SK-N-SH (cell line): ENCODE data around the gene COL4A2. TPM values are rescaled to one million over a fixed set of nuclear protein-coding genes. Genes with fewer than 3 reads are reported as not detected.

Experiments used
- CTCF ChIA-PET: fragments of 300-600, 350-600 bp; formaldehyde crosslinking; extraction: SDS; loops from one replicate; lab custom pipeline; 2021; lab: Yijun Ruan, JAX
- POLR2A ChIA-PET: fragments of 350-600 bp; sonication (Branson Sonifier 250); formaldehyde crosslinking; extraction: SDS; loops from one replicate; lab custom pipeline; 2020; ENCODE audit warnings: antibody characterized with exemption, inconsistent platforms; lab: Yijun Ruan, JAX
- DNase-seq: peaks from one replicate; pipeline ENCODE4 v3.0.0; 2012
- H2AFZ ChIP-seq: fragments of 200-600 bp; sonication (generic); 2 replicates; pipeline ENCODE4 v1.8.1; 2016; ENCODE audit warnings: antibody characterized with exemption, mild to moderate bottlenecking, low read depth
- H3F3A ChIP-seq: fragments of 200-600 bp; sonication (generic); replicated peaks from 2 replicates; pipeline ENCODE3; 2016; ENCODE audit warnings: antibody characterized with exemption, mild to moderate bottlenecking; ENCODE audit not compliant: insufficient read depth
- H3K27ac ChIP-seq, 2 experiments: fragments of 200-500 bp in 1 of 2; fragments of 200-600 bp in 1 of 2; sonication (Bioruptor generic) in 1 of 2; sonication (generic), shearing (Covaris generic) in 1 of 2; 2 replicates each; pipeline versions ENCODE4 v1.5.1 to v1.6.1; 2014 to 2016; ENCODE audit warnings: low read depth in 2 of 2, inconsistent platforms in 1 of 2, low read length in 1 of 2, mild to moderate bottlenecking in 1 of 2, mixed read lengths in 1 of 2
- H3K27me3 ChIP-seq: fragments of 200-600 bp; sonication (generic), shearing (Covaris generic); 2 replicates; pipeline ENCODE4 v1.6.1; 2016; ENCODE audit warnings: mixed run types; ENCODE audit not compliant: insufficient read depth
- H3K36me3 ChIP-seq, 2 experiments: fragments of 200-500 bp in 1 of 2; fragments of 200-600 bp in 1 of 2; sonication (Bioruptor generic) in 1 of 2; sonication (generic) in 1 of 2; replicated peaks in 1 of 2; 2 replicates each; pipeline versions ENCODE3 to v1.5.1; 2014 to 2016; ENCODE audit warnings: low read length in 1 of 2, mild to moderate bottlenecking in 1 of 2; ENCODE audit not compliant: insufficient read depth in 2 of 2, control insufficient read depth in 1 of 2
- H3K4me1 ChIP-seq, 2 experiments: fragments of 200-500 bp in 1 of 2; fragments of 200-600 bp in 1 of 2; sonication (Bioruptor generic) in 1 of 2; sonication (generic), shearing (Covaris generic) in 1 of 2; 2 replicates each; pipeline versions ENCODE4 v1.5.1 to v1.6.1; 2014 to 2016; ENCODE audit warnings: low read depth in 1 of 2, low read length in 1 of 2, mixed run types in 1 of 2; ENCODE audit not compliant: insufficient read depth in 2 of 2, control insufficient read depth in 1 of 2
- H3K4me2 ChIP-seq: fragments of 200-600 bp; sonication (generic), shearing (Covaris generic); 2 replicates; pipeline ENCODE4 v1.6.1; 2017; ENCODE audit warnings: mixed run types
- H3K4me3 ChIP-seq, 2 experiments: fragments of 200-500 bp in 1 of 2; fragments of 200-600 bp in 1 of 2; sonication (Bioruptor generic) in 1 of 2; sonication (generic), shearing (Covaris generic) in 1 of 2; 2 replicates each; pipeline versions ENCODE4 v1.5.1 to v1.8.1; 2014 to 2016; ENCODE audit warnings: low read depth in 2 of 2, inconsistent platforms in 1 of 2, low read length in 1 of 2, mild to moderate bottlenecking in 1 of 2, mixed read lengths in 1 of 2, moderate library complexity in 1 of 2
- H3K79me2 ChIP-seq: fragments of 200-600 bp; sonication (generic); 2 replicates; pipeline ENCODE4 v1.8.1; 2017; ENCODE audit warnings: mild to moderate bottlenecking; ENCODE audit not compliant: insufficient read depth
- H3K9ac ChIP-seq: fragments of 200-600 bp; sonication (generic); 2 replicates; pipeline ENCODE4 v1.6.1; 2017; ENCODE audit warnings: mixed run types
- H3K9me2 ChIP-seq: fragments of 200-600 bp; sonication (generic); 2 replicates; pipeline ENCODE4 v1.6.1; 2017; ENCODE audit warnings: mixed run types
- H3K9me3 ChIP-seq: fragments of 200-600 bp; sonication (generic); 2 replicates; pipeline ENCODE4 v1.6.1; 2017; ENCODE audit warnings: mixed run types, mild to moderate bottlenecking, moderate library complexity
- H4K20me1 ChIP-seq: fragments of 200-600 bp; sonication (generic); 2 replicates; pipeline ENCODE4 v1.6.1; 2017; ENCODE audit warnings: mild to moderate bottlenecking, mixed run types; ENCODE audit not compliant: insufficient read depth
- CHD2 ChIP-seq: fragments of 150-350 bp; IDR thresholded peaks from 2 replicates; pipeline ENCODE4 v1.6.1; 2018; ENCODE audit warnings: low read length; ENCODE audit not compliant: partially characterized antibody
- EP300 ChIP-seq, 2 experiments: IDR thresholded peaks; 2 replicates each; pipeline versions ENCODE4 v1.4.0 to v1.6.1; 2012; ENCODE audit warnings: borderline replicate concordance in 1 of 2, low read depth in 1 of 2, low read length in 1 of 2
- FOSL2 ChIP-seq: IDR thresholded peaks from 2 replicates; pipeline ENCODE4 v1.4.0; 2012; ENCODE audit warnings: low read depth, mild to moderate bottlenecking, moderate library complexity, borderline replicate concordance
- FOXJ3 ChIP-seq: sonication (generic); formaldehyde crosslinking; IDR thresholded peaks from 2 replicates; pipeline ENCODE4 v1.5.1; 2020; ENCODE audit warnings: mild to moderate bottlenecking, missing genetic modification reagents
- GABPA ChIP-seq: IDR thresholded peaks from 2 replicates; pipeline ENCODE4 v1.4.0; 2012; ENCODE audit warnings: low read depth, mild to moderate bottlenecking
- GATA2 ChIP-seq: sonication (generic); formaldehyde crosslinking; IDR thresholded peaks from 2 replicates; pipeline ENCODE4 v1.5.0; 2020; ENCODE audit warnings: mild to moderate bottlenecking, missing genetic modification reagents
- MXI1 ChIP-seq: IDR thresholded peaks from 2 replicates; pipeline ENCODE4 v1.6.1; 2012; ENCODE audit warnings: mild to moderate bottlenecking, low read depth, low read length, improper control_type of control experiment
- NFIC ChIP-seq: IDR thresholded peaks from 2 replicates; pipeline ENCODE4 v1.4.0; 2012; ENCODE audit warnings: borderline replicate concordance
- RCOR1 ChIP-seq: fragments of 150-350 bp; IDR thresholded peaks from 2 replicates; pipeline ENCODE4 v1.6.1; 2017; ENCODE audit warnings: antibody characterized with exemption, low read length
- RFX5 ChIP-seq: IDR thresholded peaks from 2 replicates; pipeline ENCODE4 v1.6.1; 2012; ENCODE audit warnings: mild to moderate bottlenecking, improper control_type of control experiment, low read length
- RXRA ChIP-seq: IDR thresholded peaks from 2 replicates; pipeline ENCODE4 v1.4.0; 2012; ENCODE audit warnings: low read depth, mild to moderate bottlenecking, borderline replicate concordance
- SIN3A ChIP-seq: IDR thresholded peaks from 2 replicates; pipeline ENCODE4 v1.6.1; 2012; ENCODE audit warnings: low read depth, mild to moderate bottlenecking, low read length, moderate library complexity, borderline replicate concordance
- TAF1 ChIP-seq: IDR thresholded peaks from 2 replicates; pipeline ENCODE4 v1.6.1; 2012; ENCODE audit warnings: low read depth, mild to moderate bottlenecking, low read length, moderate library complexity, borderline replicate concordance
- TCF12 ChIP-seq: IDR thresholded peaks from 2 replicates; pipeline ENCODE4 v1.4.0; 2012
- YY1 ChIP-seq: IDR thresholded peaks from 2 replicates; pipeline ENCODE4 v1.4.0; 2012; ENCODE audit warnings: low read depth, mild to moderate bottlenecking
- WGBS: methylation state at CpG from one replicate; pipeline ENCODE4 v1.1.6; 2017; ENCODE audit warnings: low lambda C conversion rate; 5-methylcytosine and 5-hydroxymethylcytosine counted together
- polyA plus RNA-seq, 3 experiments: library from polyadenylated mRNA; depleted of rRNA; stranded (reverse); fragments of >200 nt; gene quantifications; 2 replicates each; pipeline ENCODE4 v1.2.3, GENCODE V29; 2012
- TF ChIP-seq, protein P1 (sequence below): IDR thresholded peaks from 2 replicates; pipeline ENCODE4 v1.4.0; 2012; ENCODE audit warnings: low read depth
- TF ChIP-seq, protein P2 (sequence below): fragments of 150-350 bp; IDR thresholded peaks from 2 replicates; pipeline ENCODE4 v1.6.1; 2016; ENCODE audit warnings: mild to moderate bottlenecking, low read depth, low read length
- TF ChIP-seq, protein P3 (sequence below): IDR thresholded peaks from 2 replicates; pipeline ENCODE4 v1.4.0; 2012; ENCODE audit warnings: low read depth, borderline replicate concordance
- TF ChIP-seq, protein P4 (sequence below): fragments of 200-600 bp; sonication (generic); IDR thresholded peaks from 2 replicates; pipeline ENCODE4 v1.6.1; 2017; ENCODE audit warnings: antibody characterized with exemption, mild to moderate bottlenecking, moderate library complexity

Gene COL4A2
- polyA plus RNA-seq, 1 of the 3 experiments (the other 2 are of a cell fraction), result 137 TPM

DNA sequence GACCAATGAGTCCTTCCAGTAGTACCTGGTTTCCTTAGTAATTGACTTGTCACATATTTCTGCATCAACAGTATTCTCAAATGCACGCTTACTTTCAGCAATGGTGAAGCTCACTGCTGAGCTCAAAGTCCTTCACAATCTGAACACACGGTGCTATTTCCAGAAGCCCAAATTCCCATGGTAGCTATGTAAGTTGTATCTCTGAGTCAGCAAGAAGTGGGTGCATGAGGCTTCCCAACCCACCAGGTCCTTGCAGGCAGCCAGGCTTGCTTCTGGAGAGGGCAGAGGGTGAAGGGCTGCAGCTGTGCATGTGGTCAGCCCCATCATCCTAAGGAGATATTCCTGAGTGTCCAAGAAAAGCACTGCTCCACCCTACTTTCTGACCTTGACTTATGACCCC lies 25.7 kb downstream of the COL4A2 start:
- Histone ChIP-seq H3K4me1 (peaks cover 16 to 33% of the 10 kb centered on the region in 2 experiments; a peak in 3 of 4 replicates), H3K36me3 (peaks cover 0 to 3% of the 10 kb centered on the region in 2 experiments), H3K4me3 (no peak overlapping the region), H3K9me3 (no peaks in the 10 kb centered on the region), H4K20me1 (no peaks in the 10 kb centered on the region), H3F3A (peaks cover 18% of the 10 kb centered on the region), H3K27me3 (no peaks in the 10 kb centered on the region), H3K4me2 (no peak overlapping the region), H3K27ac (no peak overlapping the region), H3K9ac (no peak overlapping the region), H2AFZ (no peak overlapping the region), H3K79me2 (peaks cover 96% of the 10 kb centered on the region), H3K9me2 (no peaks in the 10 kb centered on the region)
- TF ChIP-seq GATA2 (CRISPR knock-in tag), result no peak
- TF ChIP-seq CHD2, result no peak
- no peak for TF ChIP-seq GABPA
- TF ChIP-seq, protein P1, sequence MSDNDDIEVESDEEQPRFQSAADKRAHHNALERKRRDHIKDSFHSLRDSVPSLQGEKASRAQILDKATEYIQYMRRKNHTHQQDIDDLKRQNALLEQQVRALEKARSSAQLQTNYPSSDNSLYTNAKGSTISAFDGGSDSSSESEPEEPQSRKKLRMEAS, result no peak
- TF ChIP-seq SIN3A, result no peak
- TF ChIP-seq FOXJ3 (CRISPR knock-in tag), result no peak
- no peak for TF ChIP-seq RFX5
- no peak for TF ChIP-seq EP300 (IDR thresholded peaks at IDR 0.05; ENCODE audit: borderline replicate concordance in 1 of 2, low read depth in 1 of 2, low read length in 1 of 2)
- no peak for TF ChIP-seq RCOR1
- TF ChIP-seq, protein P2, sequence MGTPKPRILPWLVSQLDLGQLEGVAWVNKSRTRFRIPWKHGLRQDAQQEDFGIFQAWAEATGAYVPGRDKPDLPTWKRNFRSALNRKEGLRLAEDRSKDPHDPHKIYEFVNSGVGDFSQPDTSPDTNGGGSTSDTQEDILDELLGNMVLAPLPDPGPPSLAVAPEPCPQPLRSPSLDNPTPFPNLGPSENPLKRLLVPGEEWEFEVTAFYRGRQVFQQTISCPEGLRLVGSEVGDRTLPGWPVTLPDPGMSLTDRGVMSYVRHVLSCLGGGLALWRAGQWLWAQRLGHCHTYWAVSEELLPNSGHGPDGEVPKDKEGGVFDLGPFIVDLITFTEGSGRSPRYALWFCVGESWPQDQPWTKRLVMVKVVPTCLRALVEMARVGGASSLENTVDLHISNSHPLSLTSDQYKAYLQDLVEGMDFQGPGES, result no peak
- no peak for TF ChIP-seq NFIC
- no peak for TF ChIP-seq YY1
- TF ChIP-seq, protein P3, sequence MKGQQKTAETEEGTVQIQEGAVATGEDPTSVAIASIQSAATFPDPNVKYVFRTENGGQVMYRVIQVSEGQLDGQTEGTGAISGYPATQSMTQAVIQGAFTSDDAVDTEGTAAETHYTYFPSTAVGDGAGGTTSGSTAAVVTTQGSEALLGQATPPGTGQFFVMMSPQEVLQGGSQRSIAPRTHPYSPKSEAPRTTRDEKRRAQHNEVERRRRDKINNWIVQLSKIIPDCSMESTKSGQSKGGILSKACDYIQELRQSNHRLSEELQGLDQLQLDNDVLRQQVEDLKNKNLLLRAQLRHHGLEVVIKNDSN, result no peak
- CTCF ChIA-PET, result no interaction called here
- DNase-seq, result no peak
- 92% methylated on average over 2 of the region's 2 CpGs for WGBS
- POLR2A ChIA-PET, result no interaction called here

DNA sequence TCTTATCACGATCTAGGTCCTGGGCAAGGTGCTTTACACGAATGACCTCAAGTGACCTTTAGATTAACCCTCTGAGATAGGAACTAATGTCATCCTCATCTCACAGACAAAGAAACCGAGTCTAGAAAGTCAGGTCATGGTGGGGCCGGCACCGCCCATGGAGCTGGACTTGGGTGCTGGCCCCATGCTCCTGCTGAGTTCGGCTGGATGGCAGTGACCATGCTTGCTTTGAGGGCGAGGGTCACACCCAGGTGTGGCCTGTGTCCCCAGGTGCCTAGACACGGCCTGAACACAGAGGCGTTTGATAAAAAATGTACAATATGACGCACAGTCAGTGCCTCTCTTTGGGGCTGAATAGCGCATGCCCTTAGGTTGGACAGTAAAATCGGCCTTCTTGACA lies 26.8 kb downstream of the COL4A2 start:
- Histone ChIP-seq H3F3A (peaks cover 15% of the 10 kb centered on the region), H3K4me2 (no peak overlapping the region), H2AFZ (no peak overlapping the region), H4K20me1 (no peaks in the 10 kb centered on the region), H3K36me3 (peaks cover 0 to 3% of the 10 kb centered on the region in 2 experiments), H3K9ac (no peak overlapping the region), H3K9me2 (no peaks in the 10 kb centered on the region), H3K4me3 (no peak overlapping the region), H3K79me2 (peaks cover 96% of the 10 kb centered on the region), H3K4me1 (peaks cover 20 to 22% of the 10 kb centered on the region in 2 experiments; a peak in 3 of 4 replicates), H3K27me3 (no peaks in the 10 kb centered on the region), H3K9me3 (no peaks in the 10 kb centered on the region), H3K27ac (no peak overlapping the region)
- ChIA-PET POLR2A (no interaction called here), CTCF (no interaction called here)
- WGBS, result 98% methylated on average over 9 of the region's 12 CpGs
- TF ChIP-seq RXRA (no peak), GATA2 (CRISPR knock-in tag) (no peak), FOXJ3 (CRISPR knock-in tag) (no peak), SIN3A (no peak), TCF12 (no peak), MXI1 (no peak), RFX5 (no peak), FOSL2 (no peak), TAF1 (no peak), EP300 (IDR thresholded peaks at IDR 0.05; ENCODE audit: borderline replicate concordance in 1 of 2, low read depth in 1 of 2, low read length in 1 of 2) (no peak)
- TF ChIP-seq, protein P3, result no peak
- TF ChIP-seq, protein P1, result no peak
- TF ChIP-seq, protein P4, sequence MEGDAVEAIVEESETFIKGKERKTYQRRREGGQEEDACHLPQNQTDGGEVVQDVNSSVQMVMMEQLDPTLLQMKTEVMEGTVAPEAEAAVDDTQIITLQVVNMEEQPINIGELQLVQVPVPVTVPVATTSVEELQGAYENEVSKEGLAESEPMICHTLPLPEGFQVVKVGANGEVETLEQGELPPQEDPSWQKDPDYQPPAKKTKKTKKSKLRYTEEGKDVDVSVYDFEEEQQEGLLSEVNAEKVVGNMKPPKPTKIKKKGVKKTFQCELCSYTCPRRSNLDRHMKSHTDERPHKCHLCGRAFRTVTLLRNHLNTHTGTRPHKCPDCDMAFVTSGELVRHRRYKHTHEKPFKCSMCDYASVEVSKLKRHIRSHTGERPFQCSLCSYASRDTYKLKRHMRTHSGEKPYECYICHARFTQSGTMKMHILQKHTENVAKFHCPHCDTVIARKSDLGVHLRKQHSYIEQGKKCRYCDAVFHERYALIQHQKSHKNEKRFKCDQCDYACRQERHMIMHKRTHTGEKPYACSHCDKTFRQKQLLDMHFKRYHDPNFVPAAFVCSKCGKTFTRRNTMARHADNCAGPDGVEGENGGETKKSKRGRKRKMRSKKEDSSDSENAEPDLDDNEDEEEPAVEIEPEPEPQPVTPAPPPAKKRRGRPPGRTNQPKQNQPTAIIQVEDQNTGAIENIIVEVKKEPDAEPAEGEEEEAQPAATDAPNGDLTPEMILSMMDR, result no peak
- no peak for DNase-seq
